Measurements from ENCODE around the gene SPATA31C2. TPM values are rescaled to one million over a fixed set of nuclear protein-coding genes. Genes with fewer than 3 reads are reported as not detected.
"Not testable (repeated sequence)": the region's sequence is repeated elsewhere in the genome, so short reads cannot be mapped to it uniquely, and the experiment has no call there.

Gene SPATA31C2
- not detected for total RNA-seq

DNA sequence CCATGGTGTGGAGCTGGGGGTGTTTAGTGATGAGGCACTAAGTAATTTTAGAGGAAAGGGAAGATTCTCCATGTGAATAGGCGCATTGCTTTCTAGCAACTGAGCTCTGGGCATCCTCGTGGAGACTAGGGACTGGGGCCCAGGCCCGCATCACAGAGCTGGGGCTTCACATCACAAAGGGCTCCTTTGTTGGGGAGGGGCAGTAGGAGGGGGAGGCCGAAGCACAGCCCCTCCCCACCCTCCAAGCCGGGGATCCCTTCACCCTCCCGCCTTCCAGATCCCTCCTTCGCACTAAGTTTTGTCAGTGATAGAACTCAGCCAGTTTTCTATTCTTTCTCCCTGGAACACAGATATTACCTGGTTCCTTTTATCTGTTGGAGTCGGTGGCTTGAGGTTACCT, at the start of gene SPATA31C2:
Gene SPATA31C2, minus strand, starts transcription at position 101 of the 400 bp plus-strand sequence. Its CDS starts 29 bp downstream, at position 72.
- ATAC-seq: not testable (repeated sequence)

GRCh38 chr9:88187631-88188030, 49.4 kb upstream of the SPATA31C2 start:
- no peak for ATAC-seq

- no peak for ATAC-seq
Observed at GRCh38 chr9:88186495-88187110, 48.3 kb upstream of the SPATA31C2 start.

DNA sequence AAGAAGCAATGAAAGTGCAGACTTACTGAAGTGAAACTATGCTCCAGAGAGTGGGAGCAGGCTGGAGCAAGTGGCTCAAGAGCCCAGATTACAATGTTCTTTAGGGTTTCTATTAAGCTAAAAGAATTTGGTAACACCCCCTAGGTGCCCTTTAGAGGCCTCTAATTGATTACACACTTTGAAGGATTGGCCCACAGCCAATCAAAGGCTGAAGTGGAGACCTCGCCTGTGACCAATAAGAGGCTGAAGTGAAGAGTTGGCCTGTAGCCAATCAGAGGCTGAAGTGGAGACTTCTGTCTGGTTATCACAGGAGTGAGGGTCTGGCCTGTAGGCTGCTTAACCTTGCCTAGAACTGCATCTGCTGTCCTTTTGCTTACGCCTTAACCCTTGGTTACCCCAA, 46.7 kb upstream of the SPATA31C2 start:
- no peak for ATAC-seq

GRCh38 chr9:88183798-88184495, 45.7 kb upstream of the SPATA31C2 start:
- ATAC-seq: no peak

GRCh38 chr9:88182501-88182900, 44.2 kb upstream of the SPATA31C2 start:
- ATAC-seq: no peak

DNA sequence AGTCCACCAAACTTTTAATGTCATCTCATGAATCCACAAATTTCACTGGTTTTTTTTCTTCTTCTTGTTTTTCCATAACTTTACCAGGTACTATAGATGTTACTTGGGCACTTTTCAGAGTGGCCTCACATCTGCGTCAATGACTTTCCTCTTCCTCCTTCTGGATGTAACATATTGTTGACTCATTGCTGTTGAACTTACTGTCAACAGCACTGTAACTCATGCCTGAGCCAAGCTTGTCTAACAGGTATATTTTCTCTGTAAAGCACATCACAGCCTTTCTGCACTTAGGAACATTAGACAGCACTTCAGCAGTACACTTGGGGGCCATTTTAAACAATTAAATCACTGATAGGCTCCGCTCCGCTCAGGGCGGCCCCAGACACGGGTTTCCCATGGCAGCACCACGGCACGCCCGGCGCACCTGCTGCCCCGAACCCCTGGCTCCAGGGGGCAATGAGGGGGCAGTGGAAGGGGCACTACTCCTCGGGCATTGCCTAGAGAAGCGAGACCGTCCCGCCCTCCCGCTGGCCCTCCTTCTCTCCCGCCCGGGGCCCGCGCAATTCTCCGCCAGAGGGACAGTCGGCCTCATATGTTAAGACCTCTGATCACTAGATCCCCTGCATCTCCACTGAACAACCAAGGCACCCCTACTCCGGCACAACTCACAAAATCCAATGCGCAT, 41.9 kb upstream of the SPATA31C2 start:
- no peak for ATAC-seq

GRCh38 chr9:88179062-88179521, 40.8 kb upstream of the SPATA31C2 start:
- ATAC-seq: peak; percentile 29

GRCh38 chr9:88178641-88179040, 40.4 kb upstream of the SPATA31C2 start:
- no peak for ATAC-seq

DNA sequence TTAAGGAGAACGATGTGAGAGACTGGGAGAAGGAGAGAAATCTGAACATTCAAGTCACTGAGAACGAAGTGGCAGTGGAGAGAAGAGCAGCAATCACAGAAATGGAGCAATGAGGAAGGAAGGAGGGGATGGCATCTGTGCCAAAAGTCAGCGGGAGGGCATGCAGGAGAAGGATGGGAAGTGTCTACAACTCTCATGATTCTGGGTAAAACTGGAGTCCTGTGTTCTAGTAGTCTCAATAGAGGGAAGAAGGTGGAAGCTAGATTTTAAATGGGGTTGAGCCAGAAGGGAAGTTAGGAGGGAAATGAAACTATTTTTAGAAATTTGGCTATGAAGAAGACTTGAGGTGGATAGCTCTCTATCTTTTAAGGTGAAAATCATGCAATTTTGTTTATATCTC, 39.1 kb upstream of the SPATA31C2 start:
- ATAC-seq: no peak

GRCh38 chr9:88174324-88174723, 36.0 kb upstream of the SPATA31C2 start:
- no peak for ATAC-seq

GRCh38 chr9:88173378-88173999, 35.2 kb upstream of the SPATA31C2 start:
- no peak for ATAC-seq

GRCh38 chr9:88169700-88170099, 31.4 kb upstream of the SPATA31C2 start:
- ATAC-seq: no peak

DNA sequence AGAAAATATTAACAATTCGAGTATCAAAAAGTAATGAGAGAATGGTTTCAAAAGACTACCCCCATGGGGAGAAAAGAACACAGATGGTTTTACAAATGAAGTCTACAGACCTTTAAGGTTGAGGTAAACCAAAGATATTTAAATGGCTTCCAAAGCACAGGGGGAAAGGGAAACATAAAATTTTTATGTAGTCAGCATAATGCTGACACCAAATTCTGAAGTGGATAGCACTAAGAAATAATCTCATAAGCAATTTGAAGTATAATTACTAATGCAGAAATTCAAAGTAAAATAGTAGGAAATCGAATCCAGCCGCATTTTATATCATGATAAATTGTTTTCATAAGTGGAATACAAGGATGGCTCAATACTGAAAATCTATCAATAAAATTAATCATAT, 30.3 kb upstream of the SPATA31C2 start:
- ATAC-seq: no peak

DNA sequence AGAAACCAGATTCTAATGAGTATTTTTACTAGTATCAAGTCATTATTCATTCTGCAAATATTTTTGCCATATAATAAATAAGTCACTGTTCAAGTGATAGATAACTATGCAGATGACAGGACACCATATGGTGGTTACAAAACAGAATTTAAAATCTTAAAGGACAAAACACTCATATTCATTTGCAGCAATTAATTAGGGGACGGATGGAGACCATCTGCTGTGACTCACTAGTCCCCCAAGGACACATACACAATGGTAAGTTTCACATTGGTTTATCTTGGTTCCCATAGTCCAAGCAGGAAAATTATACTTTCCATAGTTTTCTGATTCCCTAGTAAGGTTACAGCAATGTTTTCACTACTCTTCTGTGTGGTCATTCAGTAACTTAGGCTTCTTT, 28.4 kb upstream of the SPATA31C2 start:
- no peak for ATAC-seq

DNA sequence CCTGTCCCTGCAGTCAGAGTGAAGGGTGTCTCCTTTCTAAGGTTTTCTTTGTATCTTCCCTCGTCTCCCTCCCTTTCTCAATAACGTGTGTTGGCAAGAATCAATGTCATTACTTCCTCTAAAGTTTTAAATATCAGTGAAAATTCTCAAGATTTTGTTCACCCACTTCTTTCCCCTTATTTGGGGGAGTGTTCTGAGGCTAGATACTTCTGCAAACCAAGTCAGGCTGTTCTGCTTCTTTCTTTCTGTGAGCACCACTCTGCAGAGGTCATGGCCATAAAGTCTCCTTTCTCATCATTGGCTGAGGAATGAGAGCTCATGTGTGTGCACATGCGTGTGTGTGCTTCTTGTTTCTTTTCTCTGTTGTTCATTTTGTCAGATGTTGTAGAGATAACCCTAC, 26.6 kb upstream of the SPATA31C2 start:
- ATAC-seq: no peak

DNA sequence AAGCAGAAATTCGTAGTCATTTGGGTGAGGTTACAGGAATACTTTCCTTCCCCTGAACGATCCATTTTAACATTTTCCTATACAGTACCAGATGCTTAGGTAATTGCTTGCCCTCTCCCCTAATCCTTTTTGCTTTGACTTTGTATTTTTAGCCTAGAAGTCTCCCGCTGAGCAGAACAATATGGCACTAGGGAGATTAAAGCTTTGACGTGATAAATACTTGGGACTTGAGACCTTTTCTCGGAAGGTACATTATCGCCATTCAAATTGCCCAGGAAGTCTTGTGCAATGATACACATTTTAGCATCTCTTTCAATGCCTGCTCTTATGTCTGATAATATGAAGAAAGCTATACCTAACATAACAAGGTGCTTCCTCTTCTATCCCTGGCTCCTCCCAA, 22.9 kb upstream of the SPATA31C2 start:
- ATAC-seq: no peak

DNA sequence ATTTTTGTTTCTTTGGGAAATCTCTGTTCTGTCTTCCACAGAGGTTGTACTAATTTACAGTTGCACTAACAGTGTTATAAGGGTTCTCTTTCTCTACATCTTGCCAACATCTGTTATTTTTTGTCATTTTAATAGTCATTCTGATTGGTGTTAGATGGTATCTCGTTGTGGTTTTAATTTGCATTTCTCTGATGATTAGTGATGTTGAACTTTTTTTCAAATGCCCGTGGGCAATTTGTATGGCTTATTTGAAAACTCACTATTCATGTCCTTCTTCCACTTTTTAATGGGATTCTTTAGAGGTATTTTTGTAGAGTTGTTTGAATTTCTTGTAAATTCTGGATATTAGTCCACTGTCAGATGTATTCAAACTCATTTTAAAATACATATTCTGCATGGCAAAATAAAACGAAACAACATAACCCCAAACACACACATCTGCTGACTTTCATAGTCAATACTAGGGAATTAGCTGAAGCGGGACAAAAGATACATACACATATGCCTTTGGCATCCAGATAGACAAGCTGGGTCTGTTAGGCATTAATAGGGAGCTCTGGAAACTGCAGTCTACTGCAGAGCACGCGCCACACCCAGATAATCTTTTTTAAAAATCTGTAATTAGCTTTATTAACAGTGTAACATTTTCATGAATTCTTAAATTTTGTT, 5.8 kb upstream of the SPATA31C2 start:
- no peak for ATAC-seq

- ATAC-seq: no peak
Observed at GRCh38 chr9:88143179-88143578, 4.9 kb upstream of the SPATA31C2 start.

DNA sequence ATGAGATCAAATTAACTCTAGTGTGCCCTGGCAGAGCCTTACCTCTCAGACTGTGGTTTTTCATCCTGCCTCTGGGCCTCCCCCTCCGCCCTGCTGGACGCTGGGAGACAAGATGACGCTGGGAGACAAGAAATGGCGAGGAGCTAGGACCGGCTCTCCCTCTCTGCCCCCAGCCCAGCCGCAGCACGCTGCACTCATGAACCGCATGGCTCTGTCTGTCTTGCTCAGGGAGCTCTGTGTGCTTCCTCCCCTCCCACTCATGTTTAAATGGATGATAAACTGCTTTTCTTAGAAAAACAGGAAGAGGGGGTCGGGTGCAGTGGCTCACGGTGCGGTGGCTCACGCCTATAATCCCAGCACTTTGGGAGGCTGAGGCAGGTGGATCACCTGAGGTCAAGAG, 4.7 kb downstream of the SPATA31C2 start:
- ATAC-seq: not testable (repeated sequence)

- ATAC-seq: not testable (repeated sequence)
Observed at GRCh38 chr9:88129556-88129955, 8.7 kb downstream of the SPATA31C2 start.

- ATAC-seq: not testable (repeated sequence)
Observed at GRCh38 chr9:88127700-88128300, 10.5 kb downstream of the SPATA31C2 start.

Measured in esophagus mucosa (tissue), 1 donor.